AG20443 (cell line): Measurements from ENCODE around the gene WNT3.

Experiments used
- DNase-seq: peaks from one replicate; pipeline ENCODE4 v3.0.0; 2012; ENCODE audit warnings: low spot score, mixed read lengths

The WNT3 gene

DNA sequence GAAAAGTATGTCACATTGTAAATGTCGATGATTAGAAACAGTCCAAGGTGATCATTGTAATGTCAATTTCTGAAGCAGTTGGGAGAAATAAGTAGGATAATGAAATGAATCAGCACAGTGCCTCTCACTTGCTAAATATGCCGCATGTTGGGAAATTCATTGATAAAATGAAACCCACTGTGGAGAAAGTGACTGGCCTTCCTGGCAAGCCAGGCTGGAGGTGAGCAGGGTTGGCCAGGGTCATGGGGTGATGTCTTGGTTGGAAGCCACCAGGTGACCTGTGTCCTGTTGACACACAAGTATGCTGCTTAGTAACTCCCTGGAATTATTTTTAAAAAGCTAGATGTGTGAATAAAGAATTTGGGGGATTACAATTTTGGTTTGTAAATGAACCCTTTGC is 18.0 kb upstream of the WNT3 start:
- DNase-seq, result no peak

DNA sequence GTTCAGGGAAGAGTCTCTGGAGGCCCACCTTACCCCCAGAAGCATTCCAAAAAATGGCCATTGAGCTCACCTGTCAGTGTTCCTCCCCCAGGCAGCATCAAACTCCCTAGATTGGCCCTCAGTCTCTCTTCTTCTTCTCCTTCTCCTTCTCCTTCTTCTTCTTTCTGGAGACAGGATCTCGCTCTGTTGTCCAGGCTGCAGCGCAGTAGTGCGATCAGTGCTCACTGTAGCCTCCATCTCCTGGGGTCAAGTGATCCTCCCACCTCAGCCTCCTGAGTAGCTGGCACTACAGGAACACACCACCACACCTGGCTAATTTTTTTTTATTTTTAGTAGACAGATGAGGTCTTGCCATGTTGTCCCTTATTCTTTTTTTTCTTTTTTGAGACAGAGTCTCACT is 16.4 kb upstream of the WNT3 start:
- DNase-seq, result no peak

DNA sequence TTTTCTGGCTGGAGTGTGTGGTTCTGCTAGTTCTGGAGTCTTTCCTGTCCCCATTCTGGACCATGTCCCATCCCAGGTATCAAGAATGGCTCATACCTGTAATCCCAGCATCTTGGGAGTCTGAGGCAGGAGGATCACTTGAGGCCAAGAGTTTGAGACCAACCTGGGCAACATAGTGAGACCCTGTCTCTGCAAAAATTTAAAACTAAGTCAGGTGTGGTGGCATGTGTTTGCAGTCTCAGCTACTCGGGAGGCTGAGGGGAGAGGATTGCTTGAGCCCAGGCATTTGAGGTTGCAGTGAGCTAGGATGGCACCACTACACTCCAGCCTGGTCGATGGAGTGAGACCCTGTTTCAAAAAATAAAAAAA is 15.3 kb upstream of the WNT3 start:
- no peak for DNase-seq

DNA sequence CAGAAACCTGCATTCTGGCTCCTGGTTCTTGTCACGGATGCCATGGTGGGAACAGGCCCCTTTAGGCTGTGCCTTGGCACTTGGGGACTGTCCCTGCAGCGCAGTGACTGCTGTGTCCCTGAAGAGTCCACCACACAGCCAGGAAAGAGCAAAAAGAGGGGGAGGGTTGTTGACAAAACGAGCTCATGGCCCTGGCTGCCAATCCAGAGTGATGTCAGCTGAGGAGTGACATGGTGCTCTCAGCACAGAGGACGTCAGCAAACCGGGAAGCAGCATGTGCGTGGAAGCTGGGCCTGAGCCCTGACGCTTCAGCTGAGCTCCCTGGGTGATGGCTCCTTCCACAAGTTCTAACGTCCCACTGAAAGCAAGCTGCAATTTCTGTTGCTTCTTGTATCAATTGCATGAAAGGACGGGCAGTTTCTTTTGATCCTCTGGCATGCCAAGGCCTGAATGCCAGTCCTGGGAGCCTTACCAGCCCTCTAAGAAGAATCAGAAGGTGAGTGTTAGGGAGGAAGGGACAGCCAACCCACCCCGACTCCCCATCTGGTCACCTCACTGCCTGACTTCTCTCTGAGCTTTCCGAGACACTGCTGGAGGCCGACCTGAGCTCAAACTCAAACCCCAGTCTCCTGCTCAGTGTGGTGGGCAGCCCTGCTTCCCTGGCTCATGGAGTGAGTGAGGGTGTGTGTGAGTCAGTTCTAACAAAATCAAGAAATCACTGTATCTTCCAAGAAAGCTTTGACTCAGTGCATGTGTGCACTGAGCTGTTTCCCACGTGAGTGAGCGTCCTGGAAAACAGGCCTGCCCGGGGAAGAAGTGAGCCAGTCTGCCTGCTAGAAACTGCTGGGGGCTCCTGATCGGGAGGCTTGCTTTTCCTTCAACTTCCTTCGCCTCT is 14.7 kb upstream of the WNT3 start:
- peak; percentile 85 for DNase-seq

DNA sequence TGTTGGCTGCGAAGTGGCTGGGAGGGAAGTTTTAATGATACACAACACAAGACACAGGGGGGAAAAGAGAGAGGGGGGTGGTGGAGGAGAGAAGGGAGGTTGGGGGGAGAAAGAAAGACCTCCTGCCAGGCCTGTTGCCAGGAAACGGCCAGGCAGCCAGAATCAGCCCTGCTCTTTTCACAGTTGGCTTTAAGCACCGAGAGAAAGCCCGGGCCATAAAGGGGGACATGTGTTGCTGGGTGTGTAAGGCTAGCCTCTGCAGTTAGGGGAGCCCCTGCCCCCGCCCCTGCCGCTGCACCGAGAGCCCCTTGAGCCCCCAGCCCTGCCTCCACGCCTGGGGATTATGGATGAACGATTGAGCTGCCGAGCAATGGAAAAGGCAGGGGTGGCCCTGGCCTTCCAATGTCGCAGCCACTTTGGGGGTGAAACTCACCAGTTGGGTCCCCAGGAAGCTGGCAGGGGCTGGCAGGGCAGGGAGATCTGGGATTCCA is 13.9 kb upstream of the WNT3 start:
- DNase-seq, result no peak

DNA sequence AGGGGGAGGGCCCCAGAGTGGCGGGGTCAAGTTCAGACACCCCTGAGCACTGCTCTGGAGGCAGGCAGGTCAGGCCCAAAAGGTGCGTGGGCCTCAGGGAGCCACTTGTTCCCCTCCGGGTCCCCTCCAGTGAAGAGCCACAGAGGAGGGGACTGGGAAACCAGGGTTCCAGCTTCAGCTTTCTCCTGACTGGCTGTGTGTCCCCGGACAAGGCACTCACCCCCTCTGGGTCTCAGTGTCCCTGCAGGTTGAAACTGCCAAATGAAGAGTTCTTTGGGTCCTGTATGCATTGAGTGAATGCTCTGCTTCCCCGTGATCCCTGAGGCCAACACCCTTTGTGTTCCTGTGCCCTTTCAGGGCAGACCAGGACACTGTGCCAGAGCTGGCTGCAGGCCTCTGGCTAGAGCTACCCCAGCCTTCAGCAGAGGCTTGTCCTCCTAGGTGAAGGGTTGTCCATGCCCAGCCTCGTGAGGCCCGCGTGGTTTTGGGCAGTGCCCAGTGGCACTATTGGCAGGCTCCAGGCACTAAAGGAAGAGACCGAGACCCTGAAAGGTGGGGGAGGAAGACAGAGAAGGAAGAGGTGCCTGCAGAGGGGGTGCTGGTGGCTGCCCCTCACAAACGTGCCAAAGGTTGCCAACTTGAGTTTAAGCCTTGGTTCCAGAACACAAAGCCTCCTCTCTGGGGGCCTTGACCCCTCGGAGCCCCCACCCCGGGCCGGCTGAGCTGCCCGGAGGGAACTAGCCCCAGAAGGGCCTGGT is 13.3 kb upstream of the WNT3 start:
- DNase-seq, result no peak

DNA sequence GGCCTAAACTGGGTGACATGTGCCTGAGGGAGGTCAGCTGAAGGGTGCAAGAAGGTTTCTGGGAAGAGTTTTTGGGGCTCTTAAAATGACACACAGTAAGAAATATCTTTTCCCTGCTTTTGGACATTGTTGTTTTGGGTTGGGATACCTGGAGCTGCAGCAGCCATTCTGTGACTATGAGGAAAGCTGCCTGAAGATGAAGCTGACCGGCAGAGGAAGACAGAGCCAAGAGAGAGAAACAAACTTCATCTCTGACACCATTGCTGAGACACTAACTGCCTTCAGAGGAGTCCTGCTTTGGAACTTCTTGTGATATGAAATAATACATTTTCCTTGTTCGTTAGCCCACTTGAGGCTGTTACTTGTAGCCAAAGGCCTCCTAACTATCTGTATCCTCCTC is 8.8 kb upstream of the WNT3 start:
- no peak for DNase-seq

DNA sequence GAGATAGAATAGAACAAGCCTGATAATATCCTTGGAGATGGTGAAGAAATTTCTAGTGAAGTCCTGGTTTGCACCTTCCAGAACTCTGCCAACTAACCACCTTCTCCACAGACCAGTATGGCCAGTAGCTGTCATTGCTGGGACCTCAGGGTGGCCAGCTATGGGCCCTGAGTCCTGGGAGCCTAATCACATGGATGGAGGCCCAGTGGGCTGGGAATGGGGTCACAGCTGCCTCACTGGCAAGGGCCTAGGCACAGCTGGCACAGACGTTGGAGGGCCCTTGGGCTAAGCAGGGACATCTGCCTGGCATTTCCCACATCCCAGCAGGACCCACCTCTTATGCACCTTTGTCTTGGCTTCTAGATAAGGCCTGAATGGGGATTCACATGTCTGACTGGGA is 7.6 kb upstream of the WNT3 start:
- no peak for DNase-seq

DNA sequence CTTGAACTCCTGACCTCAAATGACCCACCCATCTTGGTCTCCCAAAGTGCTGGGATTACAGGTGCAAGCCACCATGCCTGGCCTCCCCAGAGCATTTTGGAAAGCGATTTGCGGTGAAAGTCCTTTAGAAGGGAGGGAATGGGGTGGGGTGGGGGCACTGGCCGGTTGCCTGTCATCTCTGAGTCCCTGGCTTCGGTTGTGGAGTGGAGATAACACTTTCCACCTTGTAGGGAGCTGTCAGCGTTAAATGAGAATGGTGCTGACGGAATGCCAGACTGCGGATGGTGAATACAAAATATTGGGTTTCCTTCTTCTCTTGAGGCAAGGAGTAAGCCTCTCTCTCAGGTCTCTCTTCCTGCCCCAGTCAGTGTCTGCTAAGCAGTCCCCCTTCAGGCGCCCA is 5.2 kb upstream of the WNT3 start:
- DNase-seq, result no peak

DNA sequence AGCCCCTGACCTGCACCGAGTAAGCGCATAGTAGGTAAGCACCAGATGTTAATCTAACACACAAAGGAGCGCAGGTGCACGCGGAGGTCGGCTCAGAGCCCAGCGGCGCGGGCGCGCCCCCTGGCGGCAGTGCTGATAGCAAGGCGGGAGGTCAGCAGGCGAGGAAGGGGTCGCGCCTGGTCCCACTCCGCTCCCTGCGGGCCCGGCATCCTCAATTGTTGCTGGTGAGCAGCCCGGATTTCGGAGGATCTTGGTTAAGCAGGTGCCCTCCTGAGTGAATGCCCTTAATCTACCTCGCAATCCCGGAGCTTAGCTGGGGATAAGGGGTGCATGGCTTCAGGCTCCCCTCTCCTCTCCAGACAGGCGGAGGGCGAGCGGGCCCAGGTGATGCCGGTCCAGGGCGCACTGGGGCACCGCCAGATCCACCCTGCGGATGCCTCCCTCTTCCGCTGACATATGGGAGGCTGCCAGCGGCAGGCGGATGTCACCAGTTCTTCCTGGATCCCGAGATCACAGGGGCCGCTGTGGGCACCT is 4.0 kb upstream of the WNT3 start:
- no peak for DNase-seq

DNA sequence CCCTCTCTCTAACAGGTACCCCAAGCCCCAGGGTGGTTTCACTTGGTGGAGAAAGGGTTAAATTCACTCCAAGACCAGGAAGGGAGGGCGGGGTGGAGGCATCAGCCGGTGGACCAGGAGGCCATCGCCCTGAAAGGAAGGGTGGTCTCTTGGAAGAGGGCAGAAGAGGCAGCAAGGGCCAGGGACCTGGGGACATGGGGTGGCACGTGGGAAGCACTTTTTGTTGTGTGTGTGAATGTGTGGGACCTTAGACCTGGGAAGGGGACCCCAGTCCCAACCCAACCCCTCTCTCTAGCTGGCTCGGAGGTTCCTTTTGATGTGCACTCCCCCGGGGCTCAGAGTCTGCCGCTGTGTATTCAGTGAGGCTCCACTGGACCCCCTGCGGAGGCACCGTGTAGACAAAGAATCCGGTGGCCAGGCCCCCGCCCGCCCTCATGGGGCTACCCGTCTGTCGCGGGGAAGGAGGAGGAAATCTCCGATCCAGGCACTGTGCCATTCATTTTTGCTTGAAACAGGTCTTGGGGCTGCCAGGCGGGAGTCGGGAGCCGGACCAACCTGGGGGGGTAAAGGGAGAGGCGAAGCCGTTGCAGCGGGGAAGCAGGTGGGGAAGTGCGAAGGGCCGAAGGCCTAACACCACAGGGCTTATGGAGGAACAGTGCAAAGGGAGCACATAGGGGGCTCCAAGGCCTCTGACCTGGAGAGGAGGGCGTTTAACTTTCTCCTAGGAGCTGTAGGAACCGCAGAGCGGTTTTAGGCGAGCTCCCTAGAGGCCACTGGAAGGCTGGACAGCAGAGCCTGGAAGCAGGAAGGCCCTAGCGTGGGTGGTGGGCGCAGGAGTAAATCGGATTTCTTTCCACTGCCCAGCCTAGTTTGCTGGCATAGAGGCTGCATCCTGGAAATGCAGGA is 3.2 kb upstream of the WNT3 start:
- DNase-seq, result no peak

DNA sequence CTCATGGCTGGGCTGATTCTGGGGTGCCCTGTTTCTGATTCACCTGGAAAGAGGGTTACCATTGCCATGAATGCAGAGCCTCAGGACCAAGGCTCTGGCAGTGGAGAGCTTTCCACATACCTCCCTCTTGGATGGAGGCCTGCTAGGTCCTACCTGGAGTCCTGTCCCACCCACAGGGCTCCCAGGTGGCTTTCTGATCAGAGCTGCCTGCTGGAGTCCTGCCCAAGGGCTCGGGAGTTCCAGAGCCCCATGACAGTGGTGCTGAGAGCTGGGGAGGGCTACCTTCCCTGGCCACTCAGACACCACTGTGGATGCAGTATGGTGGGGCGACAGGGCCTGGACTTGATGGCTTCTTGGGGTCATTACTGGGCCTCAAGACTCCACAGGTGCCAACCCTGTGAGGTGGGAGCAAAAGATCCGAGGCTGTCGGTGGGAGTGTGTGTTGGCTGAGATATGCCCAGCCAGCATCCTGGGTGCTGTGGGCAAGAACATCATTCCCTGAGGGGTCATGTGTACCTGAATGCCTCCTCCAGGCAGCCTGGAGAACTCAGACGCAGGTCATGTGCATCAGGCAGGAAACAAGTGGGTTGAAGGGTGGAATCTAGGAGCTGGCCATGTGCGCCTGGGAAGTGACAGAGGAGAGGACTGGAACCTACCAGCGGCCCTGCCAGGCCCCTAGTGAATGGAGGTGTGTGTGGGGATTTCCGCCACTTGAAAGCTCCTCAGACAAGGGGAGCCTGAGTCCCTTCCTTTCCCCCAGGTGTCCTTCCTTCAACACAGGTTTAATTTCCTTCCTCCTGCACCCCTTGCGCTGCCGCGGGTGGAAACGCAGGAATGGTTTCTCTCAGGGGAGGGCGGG is 2.3 kb upstream of the WNT3 start:
- DNase-seq, result no peak

DNA sequence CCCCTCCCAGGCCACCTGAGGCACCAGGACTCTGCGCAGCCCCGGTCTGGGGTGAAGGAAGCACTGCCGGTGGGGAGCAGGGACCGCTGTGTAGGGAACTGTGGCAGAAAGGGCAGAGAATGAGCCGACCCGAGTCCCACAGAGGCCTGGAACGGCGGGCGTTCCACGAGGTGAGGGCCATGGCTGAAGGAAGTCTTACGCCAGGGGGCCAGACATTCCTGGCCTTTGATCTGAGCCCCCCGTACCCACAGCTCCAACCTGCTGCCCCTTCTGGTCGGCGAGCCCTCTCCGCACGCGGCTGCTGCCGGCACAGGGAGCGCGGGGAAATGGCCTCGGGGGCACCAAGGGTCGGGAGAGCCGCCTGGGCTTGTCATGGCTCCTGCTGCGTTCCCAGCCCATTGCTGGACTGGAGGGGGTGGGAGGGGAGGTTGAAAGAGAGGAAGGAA is 1.4 kb upstream of the WNT3 start:
- DNase-seq, result no peak

DNA sequence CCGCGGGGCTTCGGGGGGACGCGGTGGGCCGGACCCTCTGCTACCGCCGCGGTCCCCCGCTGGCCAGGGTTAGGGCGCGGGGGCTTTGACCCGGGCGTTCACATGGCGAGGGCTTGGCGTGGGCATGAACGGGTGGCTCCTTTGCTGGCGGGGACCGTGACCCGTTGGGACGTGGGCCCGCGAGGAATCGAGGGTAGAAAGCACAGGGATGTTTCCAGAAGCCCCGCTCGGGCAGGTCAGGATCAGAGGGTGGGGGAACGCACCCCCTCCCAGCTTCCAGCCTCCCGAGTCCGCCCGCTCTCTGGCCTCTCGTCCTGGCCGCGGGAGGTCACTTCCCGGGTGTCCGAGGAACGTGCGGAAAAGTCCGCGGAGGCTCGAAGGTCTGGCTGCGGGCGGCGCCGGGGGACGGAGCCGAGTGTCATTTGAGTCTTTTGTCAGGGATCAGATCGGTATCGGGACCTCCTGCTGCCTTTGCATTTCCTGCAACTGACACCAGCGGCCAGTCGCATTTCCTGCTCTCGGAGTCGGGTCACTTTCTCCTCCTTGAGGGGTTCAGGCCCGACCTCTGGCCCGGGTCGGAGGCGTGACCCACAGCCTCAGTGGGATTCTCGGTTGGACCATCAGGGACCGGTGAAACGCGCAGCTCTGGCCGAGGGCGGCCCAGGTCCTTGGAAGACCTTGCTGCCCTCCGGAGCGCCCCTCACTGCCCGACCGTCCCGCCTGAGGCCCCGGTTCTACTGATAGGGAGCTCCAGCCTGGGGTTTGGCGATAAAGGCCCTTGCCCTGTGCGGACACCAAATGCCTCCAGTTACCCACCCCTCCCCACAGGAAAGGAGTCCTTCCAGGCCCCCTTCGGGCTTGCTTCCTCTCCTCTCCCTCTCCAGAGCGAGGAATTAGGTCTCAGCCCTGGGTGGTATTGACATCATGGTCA is 702 bp upstream of the WNT3 start:
- DNase-seq, result peak; percentile 52

DNA sequence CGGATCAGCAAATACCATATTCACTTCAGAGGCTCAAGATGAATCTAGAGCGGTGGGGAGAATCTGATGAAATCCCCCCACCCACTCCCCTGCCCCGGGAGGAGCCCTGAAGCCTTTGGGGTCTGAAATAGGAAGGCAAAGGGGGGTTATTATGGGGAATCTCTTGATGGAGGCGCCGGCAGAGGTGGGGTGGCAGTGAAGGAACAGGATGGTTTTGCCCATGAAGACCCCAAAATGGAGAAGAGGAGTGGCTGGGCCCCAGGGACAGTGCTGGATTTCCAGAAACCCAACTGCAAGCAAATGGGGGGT is 637 bp downstream of the WNT3 start:
- no peak for DNase-seq

DNA sequence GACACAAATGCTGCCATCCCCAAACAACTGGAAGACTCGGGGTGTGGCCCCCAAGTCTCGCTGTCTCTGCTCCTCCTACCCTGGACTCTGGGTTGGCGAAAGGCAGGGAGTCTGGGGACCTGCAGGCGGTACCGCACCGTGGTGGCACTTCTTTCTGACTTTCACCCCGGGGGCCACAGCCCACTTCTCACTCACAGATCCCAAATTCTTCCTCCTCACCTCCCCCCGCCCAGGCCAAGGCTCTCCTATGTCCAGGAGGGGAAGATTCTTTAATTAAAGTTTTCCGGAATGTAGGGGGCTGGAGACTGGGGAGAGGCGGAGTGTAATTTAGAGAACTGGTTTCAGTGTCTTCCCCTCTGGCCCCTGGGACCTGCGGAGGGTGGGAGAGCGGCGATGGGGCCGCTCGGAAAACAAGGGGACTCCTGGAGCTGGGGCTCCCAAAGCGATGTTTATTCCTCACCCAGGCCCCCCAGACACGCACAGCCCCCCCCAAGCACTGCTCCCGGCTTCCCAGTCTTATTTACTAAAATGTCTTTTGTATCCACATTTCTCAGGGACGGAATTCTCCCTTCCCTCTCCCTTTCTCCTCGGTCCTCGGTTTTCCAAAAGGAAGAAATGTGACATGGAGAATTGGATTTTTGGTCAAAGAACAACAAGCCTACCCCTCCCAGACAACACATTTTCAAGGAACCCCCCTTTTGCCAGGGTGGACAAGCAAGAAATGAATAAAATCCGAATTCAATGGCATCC is 1.2 kb downstream of the WNT3 start:
- DNase-seq, result no peak

DNA sequence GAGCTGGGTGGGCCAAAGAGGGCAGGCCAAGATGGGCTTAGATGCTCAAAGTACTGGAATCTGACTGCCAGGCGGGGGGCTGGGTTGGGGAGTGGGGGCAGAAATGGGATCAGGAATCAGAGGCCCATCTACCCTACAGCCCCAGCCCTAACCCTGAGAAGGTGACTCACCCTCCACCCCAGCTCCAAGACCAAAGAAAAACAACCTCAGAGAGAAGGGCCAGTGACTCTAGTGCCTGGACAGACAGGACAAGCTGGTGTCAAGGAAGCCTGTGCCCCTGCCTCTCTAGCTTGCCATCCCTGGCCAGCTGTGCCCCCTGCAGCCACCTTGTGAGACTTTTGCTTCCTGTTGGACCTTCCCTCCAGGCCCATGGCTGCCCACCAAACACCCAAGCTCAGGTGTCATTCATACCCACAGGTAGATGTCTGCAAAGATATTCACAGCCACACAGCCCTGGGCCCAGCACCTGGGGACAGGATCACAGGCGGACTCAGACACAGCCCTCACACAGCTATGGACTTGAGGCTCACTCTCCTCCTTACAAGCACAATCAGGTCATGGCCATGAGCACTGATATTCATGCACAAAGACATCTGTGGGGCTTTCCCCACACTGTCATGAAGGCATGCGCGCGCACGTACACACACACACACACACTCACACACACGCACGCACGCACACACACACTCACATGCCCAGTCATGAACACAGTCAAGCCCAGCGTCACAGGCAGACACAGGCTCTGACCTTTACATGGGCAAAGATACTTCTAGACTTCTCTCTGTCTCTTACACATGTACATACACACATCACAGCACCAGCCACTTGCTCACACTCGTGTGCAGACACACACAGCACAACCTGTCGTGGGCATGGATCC is 2.8 kb downstream of the WNT3 start:
- DNase-seq, result no peak

DNA sequence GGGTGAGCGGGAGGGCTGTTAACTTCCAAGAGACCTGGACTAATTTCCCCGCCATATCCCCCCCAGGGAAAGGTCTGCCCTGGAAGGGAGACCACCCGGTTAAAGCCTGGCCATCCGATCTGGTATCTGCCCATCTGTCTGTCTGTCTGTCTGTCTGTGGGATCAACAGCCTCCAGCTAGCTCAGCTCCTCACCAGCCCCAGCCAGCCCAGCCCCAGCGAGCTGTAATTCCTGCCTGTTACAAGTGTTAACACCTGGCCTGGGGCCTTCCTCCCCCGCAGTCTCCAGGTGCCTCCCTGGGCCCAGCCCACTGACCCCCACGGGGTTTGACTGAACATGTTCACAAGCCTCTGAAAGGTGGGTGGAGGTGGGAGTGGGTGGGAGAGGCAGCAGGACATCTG is 4.0 kb downstream of the WNT3 start:
- DNase-seq, result no peak
